HepG2 (cell line): ENCODE measurements around the gene LILRB5. TPM values are rescaled to one million over a fixed set of nuclear protein-coding genes. Genes with fewer than 3 reads are reported as not detected.
"Not testable (repeated sequence)": the region's sequence is repeated elsewhere in the genome, so short reads cannot be mapped to it uniquely, and the experiment has no call there.

Source experiments
- ATAC-seq: fragments of 200-7000 bp; cut with Tn5 transposase; 3 replicates; pipeline ENCODE4 v1.9.1; 2020; ENCODE audit warnings: mild to moderate bottlenecking, moderate library complexity
- BruUV-seq: library from RNA; stranded (reverse); fragments of 400-500 nt; replicated peaks from 2 replicates; lab custom pipeline; 2021; lab: Mats Ljungman, UMichigan
- CTCF ChIA-PET: fragments of 300-600 bp; formaldehyde crosslinking; extraction: SDS; loops from one replicate; lab custom pipeline; 2021; ENCODE audit warnings: low total read pairs, inconsistent platforms, low intra/inter-chr PET ratio; lab: Yijun Ruan, JAX
- POLR2A ChIA-PET: fragments of 350-600 bp; sonication (Branson Sonifier 250); formaldehyde crosslinking; loops from one replicate; lab custom pipeline; 2020; ENCODE audit warnings: antibody characterized with exemption, inconsistent platforms; lab: Yijun Ruan, JAX
- DNase-seq: peaks from one replicate; pipeline ENCODE4 v3.0.0-alpha.2; 2015; ENCODE audit warnings: low spot score
- FAIRE-seq: peaks from 3 replicates; lab custom pipeline; 2011; peaks lifted over from hg19 to GRCh38; lab: Jason Lieb, UNC
- H2AFZ ChIP-seq: one replicate; pipeline ENCODE4 v1.6.1; 2011; ENCODE audit warnings: low read length, inconsistent platforms
- H3K27ac ChIP-seq: fragments of 300-600 bp; 3 replicates; pipeline ENCODE4 v1.8.0; 2011; ENCODE audit warnings: mixed run types, mild to moderate bottlenecking, mixed read lengths, low read length, inconsistent platforms; ENCODE audit not compliant: insufficient read depth; ENCODE audit errors: extremely low read length
- H3K27me3 ChIP-seq, 2 experiments: fragments of 200-600 bp in 1 of 2; 2 replicates in 1 of 2; 3 replicates in 1 of 2; pipeline versions ENCODE4 v1.6.0 to v1.8.0; 2011; ENCODE audit warnings: low read length in 2 of 2, mild to moderate bottlenecking in 2 of 2, moderate library complexity in 2 of 2, inconsistent platforms in 1 of 2; ENCODE audit not compliant: insufficient read depth in 2 of 2, control insufficient read depth in 1 of 2
- H3K36me3 ChIP-seq, 2 experiments: fragments of 200-600 bp in 1 of 2; replicated peaks in 1 of 2; 2 replicates in 1 of 2; 3 replicates in 1 of 2; pipeline versions ENCODE4 v1.5.1 to v1.8.0; 2011; ENCODE audit warnings: low read length in 2 of 2, inconsistent platforms in 1 of 2; ENCODE audit not compliant: insufficient read depth in 2 of 2, control insufficient read depth in 1 of 2
- H3K4me1 ChIP-seq: 2 replicates; pipeline ENCODE4 v1.5.1; 2012; ENCODE audit warnings: low read length, inconsistent platforms; ENCODE audit not compliant: insufficient read depth
- H3K4me2 ChIP-seq: 2 replicates; pipeline ENCODE4 v1.6.0; 2011; ENCODE audit warnings: low read depth, low read length, inconsistent platforms
- H3K4me3 ChIP-seq, 3 experiments: fragments of 200-600 bp in 1 of 3; sonication (generic), shearing (Covaris generic) in 1 of 3; replicated peaks in 1 of 3; 2 replicates each; pipeline ENCODE4 v1.5.1; 2011 to 2016; ENCODE audit warnings: low read length in 3 of 3, inconsistent platforms in 2 of 3, low read depth in 2 of 3, mild to moderate bottlenecking in 2 of 3, control low read depth in 1 of 3, mixed read lengths in 1 of 3; ENCODE audit not compliant: insufficient read depth in 1 of 3
- H3K79me2 ChIP-seq: one replicate; pipeline ENCODE4 v1.6.1; 2011; ENCODE audit warnings: low read length, inconsistent platforms; ENCODE audit not compliant: insufficient read depth
- H3K9ac ChIP-seq: 2 replicates; pipeline ENCODE4 v1.6.0; 2011; ENCODE audit warnings: mild to moderate bottlenecking, low read depth, low read length, inconsistent platforms; ENCODE audit not compliant: insufficient read depth
- H3K9me3 ChIP-seq: 2 replicates; pipeline ENCODE4 v1.5.1; 2012; ENCODE audit warnings: mild to moderate bottlenecking, low read length
- H4K20me1 ChIP-seq: 2 replicates; pipeline ENCODE4 v1.6.0; 2011; ENCODE audit warnings: inconsistent platforms, mild to moderate bottlenecking, low read length, moderate library complexity; ENCODE audit not compliant: insufficient read depth
- IRF1 ChIP-seq: sonication (generic); formaldehyde crosslinking; IDR thresholded peaks from 2 replicates; pipeline ENCODE4 v1.4.0; 2020; ENCODE audit warnings: low read depth, mild to moderate bottlenecking, missing genetic modification reagents
- ZKSCAN8 ChIP-seq: IDR thresholded peaks from 2 replicates; pipeline ENCODE4 v1.6.1; 2016; ENCODE audit warnings: borderline replicate concordance, missing genetic modification reagents, missing compliant biosample characterization
- WGBS: methylation state at CpG from one replicate; pipeline ENCODE4 v1.1.6; 2017; ENCODE audit warnings: low lambda C conversion rate; 5-methylcytosine and 5-hydroxymethylcytosine counted together
- in situ Hi-C: cut with HindIII; loops from 2 replicates; pipeline ENCODE4 v1.10.0; 2017; ENCODE audit warnings: low pct_unique_long_range_greater_than_20kb; ENCODE audit not compliant: extremely low pct_ligation_motif_present
- intact Hi-C: fragments of 100-400 bp; cut with micrococcal nuclease; formaldehyde crosslinking; loops from one replicate; pipeline ENCODE4 v1.10.0; 2022; ENCODE audit not compliant: unreplicated experiment
- polyA plus RNA-seq, 8 experiments: library from polyadenylated mRNA; depleted of rRNA in 3 of 8; stranded (reverse) in 7 of 8; unstranded in 1 of 8; fragments of >200 nt; fragmentation: Illumina TruSeq in 4 of 8; extraction: Trizol in 4 of 8; gene quantifications; 2 replicates each; pipeline versions ENCODE4 v1.2.1 to v1.2.3, GENCODE V29; 2011 to 2016; ENCODE audit warnings: low read depth in 4 of 8, missing spikeins in 1 of 8, mixed read lengths in 1 of 8; ENCODE audit not compliant: insufficient read depth in 1 of 8
- total RNA-seq, 5 experiments: library from RNA; depleted of rRNA; stranded (reverse); fragments of >200 nt; fragmentation: Illumina TruSeq; extraction: Trizol; gene quantifications; 2 replicates each; pipeline ENCODE4 v1.2.3, GENCODE V29; 2016; ENCODE audit warnings: low read depth in 1 of 5

LILRB5 gene
- total and polyA plus RNA-seq, 2 of the 13 experiments (the other 11 are each of a cell fraction or from before 2014, with no cell fraction given) = not detected

GRCh38 chr19:54287456-54287855, 30.4 kb upstream of the LILRB5 start:
- no peak for FAIRE-seq
- H3K9ac ChIP-seq = no peak overlapping the region
- no peak overlapping the region for H2AFZ ChIP-seq
- TF ChIP-seq IRF1 (CRISPR knock-in tag) (no peak), ZKSCAN8 (CRISPR knock-in tag) (no peak)
- TF ChIP-seq, all 625 proteins: peak for 0
- no TSS peak for BruUV-seq
- Histone ChIP-seq H3K4me2 (no peak overlapping the region), H3K27ac (no peak overlapping the region), H3K9me3 (no peaks in the 10 kb centered on the region), H3K4me3 (no peak overlapping the region), H3K36me3 (no peaks in the 10 kb centered on the region), H3K27me3 (peaks cover 0 to 16% of the 10 kb centered on the region in 2 experiments; a peak in 4 of 5 replicates), H3K4me1 (no peaks in the 10 kb centered on the region), H3K79me2 (no peaks in the 10 kb centered on the region), H4K20me1 (no peaks in the 10 kb centered on the region)
- in situ Hi-C loops (no loop called here), intact Hi-C loops (no loop called here)
- ATAC-seq (no peak), DNase-seq (no peak)
- ChIA-PET POLR2A (no interaction called here), CTCF (no interaction called here)
- 7% methylated on average over 4 of the region's 4 CpGs for WGBS

GRCh38 chr19:54286283-54286682, 29.2 kb upstream of the LILRB5 start:
- H3K79me2 ChIP-seq, H3K36me3 ChIP-seq, FAIRE-seq, CTCF ChIA-PET, in situ Hi-C loops, H3K9ac ChIP-seq, H3K9me3 ChIP-seq, POLR2A ChIA-PET, ATAC-seq, H3K27ac ChIP-seq, H3K4me1 ChIP-seq, H3K4me2 ChIP-seq, intact Hi-C loops, DNase-seq, H4K20me1 ChIP-seq, BruUV-seq, H3K4me3 ChIP-seq, H2AFZ ChIP-seq: not testable (repeated sequence)
- WGBS = 13% methylated on average over 1 of the region's 10 CpGs
- H3K27me3 ChIP-seq = peaks cover 0 to 22% of the 10 kb centered on the region in 2 experiments; a peak in 4 of 5 replicates

- H3K27ac ChIP-seq, intact Hi-C loops, H3K4me3 ChIP-seq, H4K20me1 ChIP-seq, H3K79me2 ChIP-seq, DNase-seq, BruUV-seq, ATAC-seq, H3K9ac ChIP-seq, POLR2A ChIA-PET, H2AFZ ChIP-seq, H3K9me3 ChIP-seq, FAIRE-seq, CTCF ChIA-PET, in situ Hi-C loops, H3K4me1 ChIP-seq, H3K36me3 ChIP-seq, H3K4me2 ChIP-seq: not testable (repeated sequence)
- H3K27me3 ChIP-seq = peaks cover 0 to 27% of the 10 kb centered on the region in 2 experiments
- 6% methylated on average over 7 of the region's 12 CpGs for WGBS
Observed at GRCh38 chr19:54285427-54286056, 28.5 kb upstream of the LILRB5 start.
